ENCODE measurements around the gene TTBK1. TPM values are rescaled to one million over a fixed set of nuclear protein-coding genes. Genes with fewer than 3 reads are reported as not detected.
A peak's percentile ranks its signal among the peaks of the same experiment; 100 is the strongest.

Gene TTBK1
- polyA plus RNA-seq, 1 donor from 2014 or later, result 4.2 TPM

GRCh38 chr6:43275801-43276576 lies 32.7 kb downstream of the TTBK1 start:
- Histone ChIP-seq H3K4me2 (ENCODE audit: low read length) (no peak overlapping the region), H3K9ac (ENCODE audit: low read length) (no peak overlapping the region), H3K36me3 (ENCODE audit: insufficient read depth, low read length) (no peaks in the 10 kb centered on the region), H2AFZ (ENCODE audit: low read depth, low read length) (no peak overlapping the region), H3K27ac (ENCODE audit: low read length) (no peak overlapping the region), H3K79me2 (replicated peaks; ENCODE audit: insufficient read depth, low read length) (no peaks in the 10 kb centered on the region), H4K20me1 (ENCODE audit: insufficient read depth) (no peaks in the 10 kb centered on the region), H3K9me2 (ENCODE audit: insufficient read depth, low read length) (no peaks in the 10 kb centered on the region), H3K4me3 (ENCODE audit: low read length) (peak overlapping the region; percentile 30), H3F3A (ENCODE audit: insufficient read depth, low read length, poor library complexity, severe bottlenecking) (no peaks in the 10 kb centered on the region), H3K9me3 (ENCODE audit: low read length) (no peaks in the 10 kb centered on the region), H3K27me3 (ENCODE audit: insufficient read depth, low read depth, low read length) (peaks cover 21% of the 10 kb centered on the region)
- TF ChIP-seq CTCF (IDR thresholded peaks at IDR 0.05; ENCODE audit: poor library complexity, severe bottlenecking) (no peak), POLR2AphosphoS5 (IDR thresholded peaks at IDR 0.05) (no peak), EP300 (conservative IDR thresholded peaks at IDR 0.05; ENCODE audit: poor library complexity, severe bottlenecking) (no peak), MXI1 (conservative IDR thresholded peaks at IDR 0.05; ENCODE audit: poor library complexity, severe bottlenecking) (no peak), TAF1 (IDR thresholded peaks at IDR 0.05; ENCODE audit: low read depth) (no peak), EZH2 (IDR thresholded peaks at IDR 0.05; ENCODE audit: borderline replicate concordance, insufficient read depth, low read length, poor library complexity, severe bottlenecking) (no peak), REST (IDR thresholded peaks at IDR 0.05; ENCODE audit: borderline replicate concordance) (no peak), RAD21 (conservative IDR thresholded peaks at IDR 0.05) (no peak), SMC3 (conservative IDR thresholded peaks at IDR 0.05; ENCODE audit: poor library complexity) (no peak)

- H3K9ac ChIP-seq (ENCODE audit: low read length), result no peak overlapping the region
- H2AFZ ChIP-seq (ENCODE audit: low read depth, low read length), result no peak overlapping the region
- H3K27ac ChIP-seq (ENCODE audit: low read length), result no peak overlapping the region
- no peaks in the 10 kb centered on the region for H3K79me2 ChIP-seq (replicated peaks; ENCODE audit: insufficient read depth, low read length)
- no peak overlapping the region for H3K4me3 ChIP-seq (ENCODE audit: low read length)
- H3K27me3 ChIP-seq (ENCODE audit: insufficient read depth, low read depth, low read length), result peaks cover 21% of the 10 kb centered on the region
- no peaks in the 10 kb centered on the region for H3K9me3 ChIP-seq (ENCODE audit: low read length)
- H3F3A ChIP-seq (ENCODE audit: insufficient read depth, low read length, poor library complexity, severe bottlenecking), result no peaks in the 10 kb centered on the region
- no peak for TF ChIP-seq RAD21 (conservative IDR thresholded peaks at IDR 0.05)
- TF ChIP-seq MXI1 (conservative IDR thresholded peaks at IDR 0.05; ENCODE audit: poor library complexity, severe bottlenecking), result no peak
- no peak for TF ChIP-seq EZH2 (IDR thresholded peaks at IDR 0.05; ENCODE audit: borderline replicate concordance, insufficient read depth, low read length, poor library complexity, severe bottlenecking)
- TF ChIP-seq TAF1 (IDR thresholded peaks at IDR 0.05; ENCODE audit: low read depth), result no peak
- TF ChIP-seq EP300 (conservative IDR thresholded peaks at IDR 0.05; ENCODE audit: poor library complexity, severe bottlenecking), result no peak
- no peak for TF ChIP-seq POLR2AphosphoS5 (IDR thresholded peaks at IDR 0.05)
- no peak for TF ChIP-seq REST (IDR thresholded peaks at IDR 0.05; ENCODE audit: borderline replicate concordance)
- no peak for TF ChIP-seq SMC3 (conservative IDR thresholded peaks at IDR 0.05; ENCODE audit: poor library complexity)
- no peak for TF ChIP-seq CTCF (IDR thresholded peaks at IDR 0.05; ENCODE audit: poor library complexity, severe bottlenecking)
- no peaks in the 10 kb centered on the region for H3K9me2 ChIP-seq (ENCODE audit: insufficient read depth, low read length)
- H3K4me2 ChIP-seq (ENCODE audit: low read length), result no peak overlapping the region
- H4K20me1 ChIP-seq (ENCODE audit: insufficient read depth), result no peaks in the 10 kb centered on the region
- H3K36me3 ChIP-seq (ENCODE audit: insufficient read depth, low read length), result no peaks in the 10 kb centered on the region
Observed at GRCh38 chr6:43276577-43277305, 33.5 kb downstream of the TTBK1 start.

All from neural cell (in vitro differentiated cells).